ENCODE measurements around the gene SLC22A3.
"Not testable (repeated sequence)": the region's sequence is repeated elsewhere in the genome, so short reads cannot be mapped to it uniquely, and the experiment has no call there.

The SLC22A3 gene

DNA sequence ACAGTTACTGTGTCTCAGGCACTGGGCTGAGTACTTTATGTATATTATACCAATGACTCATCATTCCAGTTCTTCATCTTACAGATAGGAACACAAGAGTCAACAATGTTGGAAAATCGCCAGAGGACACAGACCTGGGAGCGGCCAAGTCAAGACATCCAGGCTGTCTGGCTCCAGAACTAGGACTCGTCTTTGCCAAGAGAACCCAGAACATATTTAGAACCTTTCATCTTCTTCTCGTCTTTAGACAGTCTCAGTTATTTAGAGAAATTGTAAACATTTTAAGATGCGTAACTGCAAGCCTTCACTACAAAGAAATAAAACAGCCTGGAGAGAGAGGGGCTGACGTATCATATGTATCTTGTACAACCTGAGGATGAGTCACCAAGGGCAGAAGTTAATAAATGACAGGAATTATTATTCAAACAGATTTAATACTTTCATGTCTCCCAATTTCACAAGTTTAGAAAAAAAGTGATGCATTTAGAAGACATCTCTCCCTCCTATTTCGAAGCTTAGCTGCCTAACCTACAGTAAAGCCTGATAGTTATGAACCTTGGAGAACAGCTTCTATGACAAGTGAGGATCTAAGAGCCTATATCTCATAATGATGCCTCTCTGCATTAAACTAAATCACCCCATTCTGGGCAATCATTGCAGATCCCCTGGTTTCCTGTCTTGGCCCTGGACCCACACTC is 43.4 kb downstream of the SLC22A3 start:
- peak; percentile 3 for DNase-seq
- Histone ChIP-seq H3K9me3 (ENCODE audit: control insufficient read depth, low read length) (no peaks in the 10 kb centered on the region), H4K8ac (ENCODE audit: low read length) (no peak overlapping the region), H3K18ac (ENCODE audit: low read depth in 1 of 2, low read length in 2 of 2) (no peak overlapping the region), H4K91ac (ENCODE audit: low read length) (no peak overlapping the region), H2AFZ (ENCODE audit: low read depth, low read length) (no peak overlapping the region), H3K4me2 (ENCODE audit: low read length, poor library complexity, severe bottlenecking) (no peak overlapping the region), H3K4me1 (ENCODE audit: control insufficient read depth, insufficient read depth, low read depth, low read length) (peaks cover 17% of the 10 kb centered on the region), H2BK5ac (ENCODE audit: low read depth, low read length, poor library complexity, severe bottlenecking) (peak overlapping the region; percentile 8), H3K4ac (ENCODE audit: low read depth in 1 of 2, low read length in 2 of 2) (no peak overlapping the region), H2BK12ac (ENCODE audit: low read length in 2 of 2) (no peak overlapping the region), H3K14ac (ENCODE audit: low read length in 2 of 2) (no peak overlapping the region), H3K79me1 (replicated peaks; ENCODE audit: low read length, poor library complexity, severe bottlenecking) (no peaks in the 10 kb centered on the region), H3K9ac (ENCODE audit: low read length) (no peak overlapping the region), H2BK120ac (ENCODE audit: low read depth, low read length) (no peak overlapping the region), H3K27ac (ENCODE audit: low read length, poor library complexity, severe bottlenecking) (peak overlapping the region; percentile 62), H2BK15ac (ENCODE audit: low read depth, poor library complexity, severe bottlenecking) (no peak overlapping the region), H3K4me3 (ENCODE audit: insufficient read depth in 1 of 2, low read depth in 1 of 2, low read length in 2 of 2) (no peak overlapping the region), H3K36me3 (ENCODE audit: control insufficient read depth in 1 of 2, insufficient read depth in 2 of 2, low read depth in 1 of 2, low read length in 2 of 2) (no peaks in the 10 kb centered on the region), H2AK5ac (ENCODE audit: low read length, severe bottlenecking) (peak overlapping the region; percentile 71), H3K27me3 (ENCODE audit: control insufficient read depth in 1 of 2, insufficient read depth in 1 of 2, low read length in 2 of 2) (no peaks in the 10 kb centered on the region), H3K23ac (ENCODE audit: low read length in 2 of 2) (no peak overlapping the region)
- WGBS = 63% methylated on average over 3 of the region's 7 CpGs

GRCh38 chr6:160393442-160393841 is 45.3 kb downstream of the SLC22A3 start:
- not testable (repeated sequence) for H2BK12ac ChIP-seq (ENCODE audit: low read length in 2 of 2); H3K27me3 ChIP-seq (ENCODE audit: control insufficient read depth in 1 of 2, insufficient read depth in 1 of 2, low read length in 2 of 2); H3K14ac ChIP-seq (ENCODE audit: low read length in 2 of 2); H2BK15ac ChIP-seq (ENCODE audit: low read depth, poor library complexity, severe bottlenecking); DNase-seq; H2BK120ac ChIP-seq (ENCODE audit: low read depth, low read length); H4K8ac ChIP-seq (ENCODE audit: low read length); H3K36me3 ChIP-seq (ENCODE audit: control insufficient read depth in 1 of 2, insufficient read depth in 2 of 2, low read depth in 1 of 2, low read length in 2 of 2); H2AK5ac ChIP-seq (ENCODE audit: low read length, severe bottlenecking); H3K4me2 ChIP-seq (ENCODE audit: low read length, poor library complexity, severe bottlenecking); H3K27ac ChIP-seq (ENCODE audit: low read length, poor library complexity, severe bottlenecking); H2BK5ac ChIP-seq (ENCODE audit: low read depth, low read length, poor library complexity, severe bottlenecking); H2AFZ ChIP-seq (ENCODE audit: low read depth, low read length); H3K18ac ChIP-seq (ENCODE audit: low read depth in 1 of 2, low read length in 2 of 2); H3K4me3 ChIP-seq (ENCODE audit: insufficient read depth in 1 of 2, low read depth in 1 of 2, low read length in 2 of 2); H3K9me3 ChIP-seq (ENCODE audit: control insufficient read depth, low read length); H3K9ac ChIP-seq (ENCODE audit: low read length); H3K79me1 ChIP-seq (replicated peaks; ENCODE audit: low read length, poor library complexity, severe bottlenecking); H3K4ac ChIP-seq (ENCODE audit: low read depth in 1 of 2, low read length in 2 of 2); H3K23ac ChIP-seq (ENCODE audit: low read length in 2 of 2); H4K91ac ChIP-seq (ENCODE audit: low read length)
- no CpG with 5 or more reads among the region's 1 CpG for WGBS
- H3K4me1 ChIP-seq (ENCODE audit: control insufficient read depth, insufficient read depth, low read depth, low read length) = peaks cover 11% of the 10 kb centered on the region

GRCh38 chr6:160393891-160394653 is 45.9 kb downstream of the SLC22A3 start:
- no peaks in the 10 kb centered on the region for H3K79me1 ChIP-seq (replicated peaks; ENCODE audit: low read length, poor library complexity, severe bottlenecking)
- WGBS = 55% methylated on average over 7 of the region's 8 CpGs
- H2BK5ac ChIP-seq (ENCODE audit: low read depth, low read length, poor library complexity, severe bottlenecking) = no peak overlapping the region
- H4K91ac ChIP-seq (ENCODE audit: low read length) = no peak overlapping the region
- H2BK15ac ChIP-seq (ENCODE audit: low read depth, poor library complexity, severe bottlenecking) = no peak overlapping the region
- H3K9ac ChIP-seq (ENCODE audit: low read length) = no peak overlapping the region
- no peak overlapping the region for H2BK12ac ChIP-seq (ENCODE audit: low read length in 2 of 2)
- H3K4me3 ChIP-seq (ENCODE audit: insufficient read depth in 1 of 2, low read depth in 1 of 2, low read length in 2 of 2) = no peak overlapping the region
- H3K4me2 ChIP-seq (ENCODE audit: low read length, poor library complexity, severe bottlenecking) = no peak overlapping the region
- no peak overlapping the region for H3K4ac ChIP-seq (ENCODE audit: low read depth in 1 of 2, low read length in 2 of 2)
- no peak overlapping the region for H3K23ac ChIP-seq (ENCODE audit: low read length in 2 of 2)
- H3K36me3 ChIP-seq (ENCODE audit: control insufficient read depth in 1 of 2, insufficient read depth in 2 of 2, low read depth in 1 of 2, low read length in 2 of 2) = peaks cover 0 to 3% of the 10 kb centered on the region in 2 experiments
- no peak overlapping the region for H4K8ac ChIP-seq (ENCODE audit: low read length)
- no peak overlapping the region for H2BK120ac ChIP-seq (ENCODE audit: low read depth, low read length)
- H2AFZ ChIP-seq (ENCODE audit: low read depth, low read length) = no peak overlapping the region
- H3K27me3 ChIP-seq (ENCODE audit: control insufficient read depth in 1 of 2, insufficient read depth in 1 of 2, low read length in 2 of 2) = no peaks in the 10 kb centered on the region
- H2AK5ac ChIP-seq (ENCODE audit: low read length, severe bottlenecking) = no peak overlapping the region
- peak overlapping the region; percentile 10 for H3K27ac ChIP-seq (ENCODE audit: low read length, poor library complexity, severe bottlenecking)
- H3K18ac ChIP-seq (ENCODE audit: low read depth in 1 of 2, low read length in 2 of 2) = no peak overlapping the region
- H3K14ac ChIP-seq (ENCODE audit: low read length in 2 of 2) = no peak overlapping the region
- no peak for DNase-seq
- H3K9me3 ChIP-seq (ENCODE audit: control insufficient read depth, low read length) = no peaks in the 10 kb centered on the region
- peaks cover 11% of the 10 kb centered on the region for H3K4me1 ChIP-seq (ENCODE audit: control insufficient read depth, insufficient read depth, low read depth, low read length)

DNA sequence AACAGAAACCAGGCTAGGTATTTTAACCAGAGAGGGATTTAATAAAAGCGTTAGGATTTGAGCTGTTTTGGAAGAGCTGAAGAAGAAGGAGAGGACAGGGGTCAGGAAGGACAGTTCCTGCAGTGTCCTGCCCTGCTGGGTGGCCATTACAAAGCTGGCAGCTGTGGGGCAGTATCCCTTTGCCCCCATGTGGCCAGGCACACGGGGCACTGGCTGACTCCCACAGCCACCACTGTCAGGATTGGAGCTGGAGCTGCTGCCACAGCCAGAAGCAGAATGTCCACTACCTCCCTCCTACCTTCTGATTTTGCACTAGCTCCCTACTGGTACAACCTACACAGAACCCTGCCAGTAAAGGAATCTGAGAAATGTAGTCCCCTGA is 46.5 kb downstream of the SLC22A3 start:
- Histone ChIP-seq H3K27me3 (ENCODE audit: control insufficient read depth in 1 of 2, insufficient read depth in 1 of 2, low read length in 2 of 2) (no peaks in the 10 kb centered on the region), H3K27ac (ENCODE audit: low read length, poor library complexity, severe bottlenecking) (peak overlapping the region; percentile 48), H2AK5ac (ENCODE audit: low read length, severe bottlenecking) (no peak overlapping the region), H2BK120ac (ENCODE audit: low read depth, low read length) (no peak overlapping the region), H4K8ac (ENCODE audit: low read length) (no peak overlapping the region), H3K4me3 (ENCODE audit: insufficient read depth in 1 of 2, low read depth in 1 of 2, low read length in 2 of 2) (no peak overlapping the region), H3K23ac (ENCODE audit: low read length in 2 of 2) (no peak overlapping the region), H2AFZ (ENCODE audit: low read depth, low read length) (no peak overlapping the region), H3K9ac (ENCODE audit: low read length) (no peak overlapping the region), H3K79me1 (replicated peaks; ENCODE audit: low read length, poor library complexity, severe bottlenecking) (no peaks in the 10 kb centered on the region), H2BK5ac (ENCODE audit: low read depth, low read length, poor library complexity, severe bottlenecking) (no peak overlapping the region), H3K4me2 (ENCODE audit: low read length, poor library complexity, severe bottlenecking) (no peak overlapping the region), H3K36me3 (ENCODE audit: control insufficient read depth in 1 of 2, insufficient read depth in 2 of 2, low read depth in 1 of 2, low read length in 2 of 2) (peaks cover 0 to 3% of the 10 kb centered on the region in 2 experiments), H4K91ac (ENCODE audit: low read length) (no peak overlapping the region), H3K18ac (ENCODE audit: low read depth in 1 of 2, low read length in 2 of 2) (no peak overlapping the region), H2BK15ac (ENCODE audit: low read depth, poor library complexity, severe bottlenecking) (no peak overlapping the region), H3K4me1 (ENCODE audit: control insufficient read depth, insufficient read depth, low read depth, low read length) (peaks cover 11% of the 10 kb centered on the region), H2BK12ac (ENCODE audit: low read length in 2 of 2) (no peak overlapping the region), H3K9me3 (ENCODE audit: control insufficient read depth, low read length) (no peaks in the 10 kb centered on the region), H3K14ac (ENCODE audit: low read length in 2 of 2) (no peak overlapping the region), H3K4ac (ENCODE audit: low read depth in 1 of 2, low read length in 2 of 2) (no peak overlapping the region)
- DNase-seq = no peak
- 52% methylated on average over 2 of the region's 2 CpGs for WGBS
